Karpas-422 (cell line): ENCODE results near the gene AMOTL2. TPM values are rescaled to one million over a fixed set of nuclear protein-coding genes. Genes with fewer than 3 reads are reported as not detected.

ENCODE experiments used
- DNase-seq: peaks from one replicate; pipeline ENCODE4 v3.0.0-alpha.2; 2015
- H2AFZ ChIP-seq: fragments of 200-600 bp; sonication (generic); 2 replicates; pipeline ENCODE4 v1.6.1; 2014; ENCODE audit warnings: antibody characterized with exemption, low read length, mixed read lengths
- H3K27ac ChIP-seq: fragments of 200-600 bp; sonication (generic); 2 replicates; pipeline ENCODE4 v1.5.1; 2014; ENCODE audit warnings: mild to moderate bottlenecking, low read length, moderate library complexity
- H3K27me3 ChIP-seq: fragments of 200-600 bp; sonication (generic); 2 replicates; pipeline ENCODE4 v1.6.1; 2014; ENCODE audit warnings: low read length, mixed read lengths
- H3K36me3 ChIP-seq: fragments of 200-600 bp; sonication (generic); 2 replicates; pipeline ENCODE4 v1.6.1; 2014; ENCODE audit warnings: low read length, mixed read lengths; ENCODE audit not compliant: insufficient read depth
- H3K4me1 ChIP-seq: fragments of 200-600 bp; sonication (generic); 2 replicates; pipeline ENCODE4 v1.6.1; 2014; ENCODE audit warnings: mild to moderate bottlenecking, low read length, mixed read lengths
- H3K4me2 ChIP-seq: fragments of 200-600 bp; sonication (generic); 2 replicates; pipeline ENCODE4 v1.6.1; 2014; ENCODE audit warnings: low read length, low read depth, mild to moderate bottlenecking; ENCODE audit not compliant: poor library complexity, severe bottlenecking
- H3K4me3 ChIP-seq: fragments of 200-600 bp; sonication (generic); 2 replicates; pipeline ENCODE4 v1.5.1; 2014; ENCODE audit warnings: mild to moderate bottlenecking, antibody characterized with exemption, low read length, mixed read lengths
- H3K79me2 ChIP-seq: fragments of 200-600 bp; sonication (generic); 2 replicates; pipeline ENCODE4 v1.6.1; 2014; ENCODE audit warnings: mild to moderate bottlenecking, low read length, mixed read lengths
- H3K9ac ChIP-seq: fragments of 200-600 bp; sonication (generic); 2 replicates; pipeline ENCODE4 v1.6.0; 2014; ENCODE audit warnings: low read length
- H3K9me2 ChIP-seq: fragments of 200-600 bp; sonication (generic), shearing (Covaris generic); replicated peaks from 2 replicates; pipeline ENCODE4 v1.6.0; 2014; ENCODE audit warnings: mild to moderate bottlenecking, low read length, moderate library complexity; ENCODE audit not compliant: insufficient read depth
- H3K9me3 ChIP-seq: fragments of 300-700, 200-600 bp; sonication (generic); 2 replicates; pipeline ENCODE4 v1.6.1; 2014; ENCODE audit warnings: low read length, mixed read lengths
- H4K20me1 ChIP-seq: fragments of 200-600 bp; sonication (generic); 2 replicates; pipeline ENCODE4 v1.6.1; 2014; ENCODE audit warnings: mild to moderate bottlenecking, antibody characterized with exemption, low read length, low read depth; ENCODE audit not compliant: insufficient read depth
- total RNA-seq: library from RNA; depleted of rRNA; stranded (reverse); fragments of >200 nt; shearing (Covaris generic); gene quantifications from 2 replicates; pipeline ENCODE4 v1.2.3, GENCODE V29; 2014; ENCODE audit warnings: low replicate concordance

Gene AMOTL2
- total RNA-seq, 1 experiment from 2014 or later: not detected

GRCh38 chr3:134370611-134371531 lies 3.4 kb downstream of the AMOTL2 start:
- Histone ChIP-seq H3K9me3 (no peaks in the 10 kb centered on the region), H3K4me3 (no peak overlapping the region), H2AFZ (no peak overlapping the region), H4K20me1 (no peaks in the 10 kb centered on the region), H3K9me2 (no peaks in the 10 kb centered on the region), H3K36me3 (no peaks in the 10 kb centered on the region), H3K79me2 (no peaks in the 10 kb centered on the region), H3K4me1 (no peaks in the 10 kb centered on the region), H3K9ac (no peak overlapping the region), H3K4me2 (no peak overlapping the region), H3K27me3 (no peaks in the 10 kb centered on the region), H3K27ac (no peak overlapping the region)
- DNase-seq: no peak

DNA sequence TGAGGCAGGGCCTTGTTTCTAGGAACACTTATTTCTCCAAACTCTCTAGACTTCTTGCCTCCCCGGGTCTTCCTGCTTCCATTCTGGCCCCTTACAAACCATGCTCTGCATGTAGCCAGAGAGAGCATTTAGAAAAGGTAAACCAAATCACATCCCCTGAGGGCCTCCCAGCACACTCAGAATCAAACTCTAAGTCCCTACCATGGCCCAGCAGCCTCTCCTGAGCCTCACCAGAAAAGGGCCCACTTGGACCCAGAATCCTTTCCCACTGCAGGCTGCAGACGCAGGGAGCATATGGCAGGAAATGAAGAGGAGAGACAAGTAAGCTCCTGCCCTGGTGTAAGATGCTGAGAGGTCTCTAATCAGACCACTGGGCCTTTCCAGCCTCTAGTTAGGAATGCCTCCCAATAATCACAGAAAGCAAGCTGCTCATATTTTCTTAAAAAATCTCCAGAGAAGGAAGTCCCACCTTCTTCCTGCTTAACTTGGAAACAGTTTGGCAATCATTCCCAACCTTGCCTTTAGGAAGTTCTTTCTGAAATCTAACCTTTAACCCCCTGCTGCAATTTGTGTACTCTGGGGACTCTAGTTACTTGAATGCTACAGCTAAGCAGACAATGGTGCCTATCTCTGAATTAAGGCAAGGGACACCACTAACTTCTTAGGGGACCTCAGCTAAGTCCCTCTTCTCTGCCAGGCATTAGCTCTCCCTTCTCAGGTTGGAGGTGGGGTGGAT lies 4.2 kb downstream of the AMOTL2 start:
- no peaks in the 10 kb centered on the region for H3K4me1 ChIP-seq
- no peak overlapping the region for H3K9ac ChIP-seq
- H4K20me1 ChIP-seq: no peaks in the 10 kb centered on the region
- H3K4me3 ChIP-seq: no peak overlapping the region
- no peak overlapping the region for H3K4me2 ChIP-seq
- no peak overlapping the region for H2AFZ ChIP-seq
- H3K27me3 ChIP-seq: no peaks in the 10 kb centered on the region
- no peaks in the 10 kb centered on the region for H3K9me2 ChIP-seq
- DNase-seq: no peak
- no peaks in the 10 kb centered on the region for H3K9me3 ChIP-seq
- no peak overlapping the region for H3K27ac ChIP-seq
- no peaks in the 10 kb centered on the region for H3K36me3 ChIP-seq
- no peaks in the 10 kb centered on the region for H3K79me2 ChIP-seq

DNA sequence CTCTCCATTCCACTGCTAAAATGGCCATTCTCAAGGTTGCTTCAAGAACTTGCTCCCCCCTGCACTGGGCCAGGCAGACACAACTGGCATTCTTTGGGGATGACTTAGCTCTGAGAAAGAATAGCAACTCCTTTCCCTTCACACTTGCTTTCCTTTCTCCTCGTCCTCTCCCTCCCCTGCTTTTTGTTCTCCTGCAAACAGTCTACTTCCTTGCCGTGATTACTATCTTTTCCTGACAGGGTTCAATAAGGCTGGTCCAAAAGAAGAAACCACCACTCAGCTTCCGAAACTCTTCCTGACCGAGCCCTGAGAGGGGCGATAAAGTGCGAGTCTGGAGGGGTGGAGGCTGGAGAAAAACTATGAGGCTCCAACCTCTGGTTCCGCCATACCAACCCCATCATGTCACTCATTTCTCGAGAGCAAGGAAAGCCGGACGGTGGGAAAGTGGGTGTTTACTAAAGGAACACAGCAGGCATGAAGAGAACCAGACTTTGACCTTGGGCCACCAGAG lies 5.0 kb downstream of the AMOTL2 start:
- Histone ChIP-seq H2AFZ (no peak overlapping the region), H3K4me2 (no peak overlapping the region), H3K79me2 (no peaks in the 10 kb centered on the region), H3K27me3 (no peaks in the 10 kb centered on the region), H3K9me3 (no peaks in the 10 kb centered on the region), H3K36me3 (no peaks in the 10 kb centered on the region), H3K4me1 (no peaks in the 10 kb centered on the region), H4K20me1 (no peaks in the 10 kb centered on the region), H3K9me2 (no peaks in the 10 kb centered on the region), H3K4me3 (no peak overlapping the region), H3K27ac (no peak overlapping the region), H3K9ac (no peak overlapping the region)
- no peak for DNase-seq

GRCh38 chr3:134368751-134369105 lies 5.5 kb downstream of the AMOTL2 start:
- H3K9ac ChIP-seq: no peak overlapping the region
- H3K4me3 ChIP-seq: no peak overlapping the region
- H3K27me3 ChIP-seq: no peaks in the 10 kb centered on the region
- no peaks in the 10 kb centered on the region for H3K4me1 ChIP-seq
- H3K4me2 ChIP-seq: no peak overlapping the region
- no peak overlapping the region for H3K27ac ChIP-seq
- H2AFZ ChIP-seq: no peak overlapping the region
- no peaks in the 10 kb centered on the region for H3K9me3 ChIP-seq
- H3K79me2 ChIP-seq: no peaks in the 10 kb centered on the region
- no peak for DNase-seq
- H3K36me3 ChIP-seq: no peaks in the 10 kb centered on the region
- no peaks in the 10 kb centered on the region for H3K9me2 ChIP-seq
- no peaks in the 10 kb centered on the region for H4K20me1 ChIP-seq

GRCh38 chr3:134367869-134368750 lies 6.1 kb downstream of the AMOTL2 start:
- H2AFZ ChIP-seq: no peak overlapping the region

GRCh38 chr3:134366928-134367811 lies 7.1 kb downstream of the AMOTL2 start:
- Histone ChIP-seq H3K27ac (no peak overlapping the region), H3K9me2 (no peaks in the 10 kb centered on the region), H3K9me3 (no peaks in the 10 kb centered on the region), H3K36me3 (no peaks in the 10 kb centered on the region), H3K79me2 (no peaks in the 10 kb centered on the region), H3K4me2 (no peak overlapping the region), H2AFZ (no peak overlapping the region), H3K4me1 (no peaks in the 10 kb centered on the region), H3K27me3 (no peaks in the 10 kb centered on the region), H3K4me3 (no peak overlapping the region), H4K20me1 (no peaks in the 10 kb centered on the region), H3K9ac (no peak overlapping the region)
- no peak for DNase-seq

More at GRCh38 chr3:134367869-134368750, 6.1 kb downstream of the AMOTL2 start:
- DNase-seq: no peak
- Histone ChIP-seq H4K20me1 (no peaks in the 10 kb centered on the region), H3K27ac (no peak overlapping the region), H3K9me2 (no peaks in the 10 kb centered on the region), H3K4me2 (no peak overlapping the region), H3K36me3 (no peaks in the 10 kb centered on the region), H3K79me2 (no peaks in the 10 kb centered on the region), H3K9me3 (no peaks in the 10 kb centered on the region), H3K9ac (no peak overlapping the region), H3K27me3 (no peaks in the 10 kb centered on the region), H3K4me1 (no peaks in the 10 kb centered on the region), H3K4me3 (no peak overlapping the region)

- Histone ChIP-seq H3K4me2 (no peak overlapping the region), H3K27me3 (no peaks in the 10 kb centered on the region), H3K9ac (no peak overlapping the region), H4K20me1 (no peaks in the 10 kb centered on the region), H3K27ac (no peak overlapping the region), H3K4me1 (no peaks in the 10 kb centered on the region), H3K79me2 (no peaks in the 10 kb centered on the region), H3K4me3 (no peak overlapping the region), H2AFZ (no peak overlapping the region), H3K9me3 (no peaks in the 10 kb centered on the region), H3K9me2 (no peaks in the 10 kb centered on the region), H3K36me3 (no peaks in the 10 kb centered on the region)
- no peak for DNase-seq
Observed at GRCh38 chr3:134366221-134366927, 7.9 kb downstream of the AMOTL2 start.
